ENCODE results near the gene PHF5A.
A peak's percentile ranks its signal among the peaks of the same experiment; 100 is the strongest.

Gene PHF5A

GRCh38 chr22:41504816-41505215, 36.3 kb upstream of the PHF5A start:
- FAIRE-seq (no peak), DNase-seq (ENCODE audit: insufficient read length) (no peak)
- TF ChIP-seq POLR2AphosphoS5 (IDR thresholded peaks at IDR 0.05; ENCODE audit: low read depth, low read length) (no peak), POLR2A (IDR thresholded peaks at IDR 0.05; ENCODE audit: low read depth, low read length) (no peak)

GRCh38 chr22:41504397-41504796, 35.9 kb upstream of the PHF5A start:
- FAIRE-seq (peak; percentile 30), DNase-seq (ENCODE audit: insufficient read length) (no peak)
- TF ChIP-seq POLR2A (IDR thresholded peaks at IDR 0.05; ENCODE audit: low read depth, low read length) (no peak), TAF1 (IDR thresholded peaks at IDR 0.05; ENCODE audit: borderline replicate concordance, low read depth, low read length) (no peak), POLR2AphosphoS5 (IDR thresholded peaks at IDR 0.05; ENCODE audit: low read depth, low read length) (no peak)

GRCh38 chr22:41501209-41501608, 32.7 kb upstream of the PHF5A start:
- TF ChIP-seq TAF1 (IDR thresholded peaks at IDR 0.05; ENCODE audit: borderline replicate concordance, low read depth, low read length), result no peak
- TF ChIP-seq POLR2A (IDR thresholded peaks at IDR 0.05; ENCODE audit: low read depth, low read length), result no peak
- no peak for TF ChIP-seq POLR2AphosphoS5 (IDR thresholded peaks at IDR 0.05; ENCODE audit: low read depth, low read length)
- FAIRE-seq (peak; percentile 87), DNase-seq (ENCODE audit: insufficient read length) (no peak)

GRCh38 chr22:41500303-41500702, 31.8 kb upstream of the PHF5A start:
- no peak for TF ChIP-seq POLR2AphosphoS5 (IDR thresholded peaks at IDR 0.05; ENCODE audit: low read depth, low read length)
- TF ChIP-seq TAF1 (IDR thresholded peaks at IDR 0.05; ENCODE audit: borderline replicate concordance, low read depth, low read length), result no peak
- TF ChIP-seq POLR2A (IDR thresholded peaks at IDR 0.05; ENCODE audit: low read depth, low read length), result no peak
- FAIRE-seq, result no peak
- DNase-seq (ENCODE audit: insufficient read length), result no peak

GRCh38 chr22:41499624-41500280, 31.3 kb upstream of the PHF5A start:
- no peak for DNase-seq (ENCODE audit: insufficient read length)
- TF ChIP-seq POLR2AphosphoS5 (IDR thresholded peaks at IDR 0.05; ENCODE audit: low read depth, low read length), result no peak
- TF ChIP-seq POLR2A (IDR thresholded peaks at IDR 0.05; ENCODE audit: low read depth, low read length), result no peak
- TF ChIP-seq TAF1 (IDR thresholded peaks at IDR 0.05; ENCODE audit: borderline replicate concordance, low read depth, low read length), result no peak
- no peak for FAIRE-seq

GRCh38 chr22:41498303-41498835, 29.9 kb upstream of the PHF5A start:
- no peak for FAIRE-seq
- DNase-seq (ENCODE audit: insufficient read length), result no peak
- TF ChIP-seq POLR2AphosphoS5 (IDR thresholded peaks at IDR 0.05; ENCODE audit: low read depth, low read length), result no peak
- no peak for TF ChIP-seq POLR2A (IDR thresholded peaks at IDR 0.05; ENCODE audit: low read depth, low read length)
- no peak for TF ChIP-seq TAF1 (IDR thresholded peaks at IDR 0.05; ENCODE audit: borderline replicate concordance, low read depth, low read length)

GRCh38 chr22:41491374-41492100, 23.0 kb upstream of the PHF5A start:
- FAIRE-seq (no peak), DNase-seq (ENCODE audit: insufficient read length) (no peak)
- TF ChIP-seq TAF1 (IDR thresholded peaks at IDR 0.05; ENCODE audit: borderline replicate concordance, low read depth, low read length), result no peak
- no peak for TF ChIP-seq POLR2AphosphoS5 (IDR thresholded peaks at IDR 0.05; ENCODE audit: low read depth, low read length)
- no peak for TF ChIP-seq POLR2A (IDR thresholded peaks at IDR 0.05; ENCODE audit: low read depth, low read length)

- TF ChIP-seq POLR2AphosphoS5 (IDR thresholded peaks at IDR 0.05; ENCODE audit: low read depth, low read length) (no peak), POLR2A (IDR thresholded peaks at IDR 0.05; ENCODE audit: low read depth, low read length) (no peak), TAF1 (IDR thresholded peaks at IDR 0.05; ENCODE audit: borderline replicate concordance, low read depth, low read length) (no peak)
- FAIRE-seq (no peak), DNase-seq (ENCODE audit: insufficient read length) (no peak)
Measured at GRCh38 chr22:41488596-41489385, 20.3 kb upstream of the PHF5A start.

GRCh38 chr22:41488076-41488475, 19.6 kb upstream of the PHF5A start:
- no peak for FAIRE-seq
- no peak for DNase-seq (ENCODE audit: insufficient read length)
- no peak for TF ChIP-seq TAF1 (IDR thresholded peaks at IDR 0.05; ENCODE audit: borderline replicate concordance, low read depth, low read length)
- no peak for TF ChIP-seq POLR2A (IDR thresholded peaks at IDR 0.05; ENCODE audit: low read depth, low read length)
- TF ChIP-seq POLR2AphosphoS5 (IDR thresholded peaks at IDR 0.05; ENCODE audit: low read depth, low read length), result no peak

- TF ChIP-seq POLR2A (IDR thresholded peaks at IDR 0.05; ENCODE audit: low read depth, low read length) (no peak), POLR2AphosphoS5 (IDR thresholded peaks at IDR 0.05; ENCODE audit: low read depth, low read length) (no peak), TAF1 (IDR thresholded peaks at IDR 0.05; ENCODE audit: borderline replicate concordance, low read depth, low read length) (no peak)
- FAIRE-seq (no peak), DNase-seq (ENCODE audit: insufficient read length) (no peak)
Measured at GRCh38 chr22:41487037-41487935, 18.8 kb upstream of the PHF5A start.

All from GM12892 (cell line).